ENCODE results near the gene PRADC1.

The PRADC1 gene

DNA sequence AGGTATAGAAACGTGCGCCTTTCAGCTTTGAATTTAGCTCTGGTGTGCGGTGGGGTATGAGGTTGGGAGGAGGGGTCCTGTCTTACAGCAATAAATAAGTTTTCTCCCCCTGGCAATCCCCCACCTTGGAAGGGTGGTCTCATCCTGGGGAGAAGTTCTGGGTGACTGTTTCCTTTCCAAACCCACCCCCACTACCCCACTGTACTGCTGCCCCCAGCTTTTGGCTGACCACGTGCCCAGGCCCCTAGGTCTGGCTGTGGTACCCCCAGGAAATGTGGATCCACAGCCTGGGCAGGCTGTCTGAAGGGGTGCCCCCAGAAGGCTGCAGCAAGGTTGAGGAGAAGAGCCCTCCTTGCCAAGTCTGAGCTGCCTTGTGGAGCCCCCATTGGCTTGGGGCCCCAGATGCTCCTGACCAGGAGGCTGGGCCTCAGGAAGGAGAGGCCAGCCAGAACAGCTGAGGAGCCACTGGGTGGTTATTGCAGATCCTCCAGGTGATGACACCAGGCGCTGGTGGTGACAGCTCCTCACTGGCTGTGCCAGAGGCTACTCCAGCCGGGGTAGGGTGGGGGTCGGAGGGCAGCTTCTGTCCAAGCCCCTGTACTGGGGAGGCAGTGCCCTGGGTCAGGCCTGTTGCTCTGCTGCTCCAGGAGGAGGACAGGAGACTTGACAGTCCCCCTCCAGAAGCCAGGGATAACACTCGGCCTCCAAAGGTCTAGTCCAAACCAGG is 25.3 kb upstream of the PRADC1 start:
- Histone ChIP-seq H3K9ac (ENCODE audit: low read length in 2 of 2) (no peak overlapping the region), H3K9me3 (ENCODE audit: control insufficient read depth in 2 of 2, low read length in 2 of 2) (no peaks in the 10 kb centered on the region), H3K27ac (ENCODE audit: low read length) (no peak overlapping the region), H3K4me1 (ENCODE audit: control insufficient read depth, insufficient read depth, low read length) (no peaks in the 10 kb centered on the region), H3K27me3 (ENCODE audit: control insufficient read depth in 1 of 2, insufficient read depth in 2 of 2, low read length in 2 of 2) (no peaks in the 10 kb centered on the region), H3K36me3 (ENCODE audit: control insufficient read depth in 2 of 2, insufficient read depth in 2 of 2, low read length in 2 of 2) (peaks cover 3 to 13% of the 10 kb centered on the region in 2 donors), H3K4me3 (ENCODE audit: low read length in 2 of 2) (no peak overlapping the region)

DNA sequence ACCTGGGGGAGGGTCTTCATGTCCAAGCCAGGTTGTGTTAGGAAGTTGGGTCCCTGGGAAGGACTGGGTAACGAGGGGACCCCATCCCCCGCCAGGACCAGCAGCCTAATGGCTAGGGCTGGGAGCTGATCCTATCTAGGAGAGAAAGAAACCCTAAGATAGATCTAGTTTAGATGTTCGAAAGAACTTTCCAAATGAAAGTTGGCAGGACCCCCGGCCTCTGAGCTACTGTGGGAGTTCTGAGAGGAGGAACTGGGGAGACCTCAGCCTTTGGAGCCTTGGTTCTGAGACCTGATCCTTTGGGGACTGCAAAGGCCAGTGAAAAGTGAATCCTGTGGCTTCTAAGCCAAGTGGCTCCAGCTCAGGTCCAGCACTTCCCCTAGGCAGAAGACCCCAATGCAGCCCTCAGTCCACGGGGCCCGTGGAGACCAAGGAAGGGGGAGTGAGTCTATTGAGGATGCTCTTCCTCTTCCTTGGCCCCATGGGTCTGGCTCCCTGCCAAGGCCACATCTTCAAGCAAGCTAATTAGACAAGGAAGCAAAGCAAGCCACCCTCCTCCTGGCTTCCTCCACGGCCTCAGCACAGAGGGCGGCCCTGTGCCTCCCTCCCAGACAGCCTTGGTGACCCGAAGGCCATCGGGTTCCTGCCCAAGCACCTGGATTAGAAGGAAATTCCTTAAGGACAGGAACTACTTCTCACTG is 24.5 kb upstream of the PRADC1 start:
- no peak overlapping the region for H3K27ac ChIP-seq (ENCODE audit: low read length)
- H3K4me3 ChIP-seq (ENCODE audit: low read length in 2 of 2), result no peak overlapping the region
- no peaks in the 10 kb centered on the region for H3K4me1 ChIP-seq (ENCODE audit: control insufficient read depth, insufficient read depth, low read length)
- H3K9ac ChIP-seq (ENCODE audit: low read length in 2 of 2), result no peak overlapping the region
- H3K36me3 ChIP-seq (ENCODE audit: control insufficient read depth in 2 of 2, insufficient read depth in 2 of 2, low read length in 2 of 2), result peaks cover 7 to 21% of the 10 kb centered on the region in 2 donors
- no peaks in the 10 kb centered on the region for H3K27me3 ChIP-seq (ENCODE audit: control insufficient read depth in 1 of 2, insufficient read depth in 2 of 2, low read length in 2 of 2)
- H3K9me3 ChIP-seq (ENCODE audit: control insufficient read depth in 2 of 2, low read length in 2 of 2), result no peaks in the 10 kb centered on the region

DNA sequence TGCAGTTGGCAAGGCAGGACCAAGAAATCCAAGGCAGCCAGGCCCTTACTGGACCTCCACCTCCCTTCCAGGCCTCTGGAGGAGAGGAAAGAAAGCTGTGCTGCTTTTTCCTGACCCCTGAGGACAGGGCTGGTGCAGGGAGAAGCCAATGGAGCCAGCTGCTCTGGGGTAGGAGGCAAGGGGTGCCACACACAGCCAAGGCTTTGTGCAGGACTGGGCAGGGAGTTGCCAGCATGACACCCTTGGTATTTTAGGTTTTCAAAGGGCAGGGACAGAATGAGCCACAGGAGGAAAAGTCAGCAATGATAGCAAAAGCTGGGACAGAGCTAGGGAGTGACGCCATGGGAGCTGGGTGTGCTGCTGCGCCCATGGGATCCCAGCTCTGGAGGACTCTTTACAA is 24.0 kb upstream of the PRADC1 start:
- H3K36me3 ChIP-seq (ENCODE audit: control insufficient read depth in 2 of 2, insufficient read depth in 2 of 2, low read length in 2 of 2), result peaks cover 11 to 23% of the 10 kb centered on the region in 2 donors
- no peak overlapping the region for H3K4me3 ChIP-seq (ENCODE audit: low read length in 2 of 2)
- no peaks in the 10 kb centered on the region for H3K27me3 ChIP-seq (ENCODE audit: control insufficient read depth in 1 of 2, insufficient read depth in 2 of 2, low read length in 2 of 2)
- no peak overlapping the region for H3K9ac ChIP-seq (ENCODE audit: low read length in 2 of 2)
- no peaks in the 10 kb centered on the region for H3K9me3 ChIP-seq (ENCODE audit: control insufficient read depth in 2 of 2, low read length in 2 of 2)
- no peak overlapping the region for H3K27ac ChIP-seq (ENCODE audit: low read length)
- H3K4me1 ChIP-seq (ENCODE audit: control insufficient read depth, insufficient read depth, low read length), result no peaks in the 10 kb centered on the region

DNA sequence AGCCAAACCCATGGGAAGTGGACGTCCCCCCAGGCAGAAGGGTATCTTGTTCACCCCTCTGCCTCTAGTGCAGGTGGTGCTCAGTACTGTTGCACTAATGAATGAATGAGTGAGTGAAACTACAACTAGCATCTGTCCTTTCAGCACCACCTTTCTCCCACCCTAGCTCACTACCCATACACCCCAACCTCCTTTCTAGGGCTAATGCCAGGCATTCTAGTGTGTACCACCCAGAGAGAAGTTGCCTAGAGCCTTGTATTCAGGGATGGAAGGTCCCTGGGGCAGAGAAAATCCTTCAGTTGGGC is 23.5 kb upstream of the PRADC1 start:
- peaks cover 14 to 25% of the 10 kb centered on the region in 2 donors for H3K36me3 ChIP-seq (ENCODE audit: control insufficient read depth in 2 of 2, insufficient read depth in 2 of 2, low read length in 2 of 2)
- H3K4me3 ChIP-seq (ENCODE audit: low read length in 2 of 2), result no peak overlapping the region
- no peak overlapping the region for H3K9ac ChIP-seq (ENCODE audit: low read length in 2 of 2)
- no peaks in the 10 kb centered on the region for H3K4me1 ChIP-seq (ENCODE audit: control insufficient read depth, insufficient read depth, low read length)
- H3K9me3 ChIP-seq (ENCODE audit: control insufficient read depth in 2 of 2, low read length in 2 of 2), result no peaks in the 10 kb centered on the region
- H3K27me3 ChIP-seq (ENCODE audit: control insufficient read depth in 1 of 2, insufficient read depth in 2 of 2, low read length in 2 of 2), result no peaks in the 10 kb centered on the region
- H3K27ac ChIP-seq (ENCODE audit: low read length), result no peak overlapping the region

DNA sequence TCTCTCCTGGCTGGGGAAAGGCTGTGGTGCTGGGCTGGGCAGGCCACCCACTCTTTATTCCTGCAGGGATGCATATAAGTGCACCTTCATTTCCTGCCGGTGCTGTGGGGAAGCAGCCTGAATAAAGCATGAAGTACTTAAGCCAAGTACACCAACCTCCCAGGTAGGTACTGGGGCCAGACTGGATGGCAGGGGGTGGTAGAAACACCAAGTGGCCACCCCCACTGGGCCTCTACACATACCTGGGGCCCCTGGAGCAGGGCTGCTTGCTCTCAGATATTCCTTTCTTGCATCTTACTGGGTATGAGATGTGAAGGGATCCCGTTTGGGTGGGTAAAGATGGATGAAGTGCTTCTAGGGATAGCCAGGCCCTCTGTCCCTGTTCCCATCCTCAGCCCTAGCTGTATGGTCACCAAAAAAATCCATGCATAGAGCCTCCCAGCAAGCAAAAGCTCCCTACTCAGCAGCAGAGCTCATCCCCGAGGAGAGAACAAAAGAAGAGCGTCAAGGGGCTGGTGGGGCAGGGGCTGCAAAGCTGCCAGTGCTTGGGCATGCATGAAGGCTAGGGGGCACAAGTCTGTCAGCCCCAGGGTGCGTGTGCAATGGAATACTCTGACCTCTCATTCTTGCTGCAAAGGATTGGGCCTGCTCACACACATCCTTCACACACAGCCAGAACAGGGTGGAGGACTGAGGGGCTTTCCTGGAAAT is 23.0 kb upstream of the PRADC1 start:
- Histone ChIP-seq H3K9ac (ENCODE audit: low read length in 2 of 2) (no peak overlapping the region), H3K4me3 (ENCODE audit: low read length in 2 of 2) (no peak overlapping the region), H3K27me3 (ENCODE audit: control insufficient read depth in 1 of 2, insufficient read depth in 2 of 2, low read length in 2 of 2) (no peaks in the 10 kb centered on the region), H3K27ac (ENCODE audit: low read length) (no peak overlapping the region), H3K4me1 (ENCODE audit: control insufficient read depth, insufficient read depth, low read length) (no peaks in the 10 kb centered on the region), H3K9me3 (ENCODE audit: control insufficient read depth in 2 of 2, low read length in 2 of 2) (no peaks in the 10 kb centered on the region), H3K36me3 (ENCODE audit: control insufficient read depth in 2 of 2, insufficient read depth in 2 of 2, low read length in 2 of 2) (peaks cover 15 to 27% of the 10 kb centered on the region in 2 donors)

DNA sequence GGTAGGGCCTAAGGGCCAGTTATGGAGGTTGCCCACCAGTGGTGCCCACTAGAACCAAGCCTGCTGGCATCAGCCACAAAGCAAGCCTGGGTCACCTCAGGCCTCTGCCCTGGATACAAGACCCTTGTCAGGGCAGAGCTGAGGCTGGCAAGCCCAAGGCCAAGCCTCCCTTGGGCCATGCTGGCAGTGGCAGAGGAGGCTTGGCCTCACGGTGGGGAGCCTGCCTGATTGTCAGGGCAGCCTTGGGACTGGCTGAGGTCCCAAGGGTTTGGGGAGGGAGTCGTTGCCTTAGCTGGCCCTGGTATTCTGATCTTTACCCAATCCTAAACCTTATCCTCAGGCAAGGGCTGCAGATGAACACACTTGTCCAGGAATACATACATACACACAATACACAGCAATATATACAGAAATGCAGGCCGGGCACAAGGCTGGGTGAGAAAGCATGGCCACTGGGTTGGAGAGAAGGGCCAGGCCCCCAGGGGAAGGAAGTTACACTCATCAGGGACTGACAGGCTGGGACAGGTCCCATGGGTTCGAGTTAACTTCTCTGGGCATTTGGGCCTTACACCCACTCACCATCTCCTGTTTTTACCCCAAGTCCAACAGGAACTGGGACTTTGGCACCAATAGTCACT is 22.1 kb upstream of the PRADC1 start:
- Histone ChIP-seq H3K4me1 (ENCODE audit: control insufficient read depth, insufficient read depth, low read length) (no peaks in the 10 kb centered on the region), H3K9me3 (ENCODE audit: control insufficient read depth in 2 of 2, low read length in 2 of 2) (no peaks in the 10 kb centered on the region), H3K27ac (ENCODE audit: low read length) (no peak overlapping the region), H3K27me3 (ENCODE audit: control insufficient read depth in 1 of 2, insufficient read depth in 2 of 2, low read length in 2 of 2) (no peaks in the 10 kb centered on the region), H3K4me3 (ENCODE audit: low read length in 2 of 2) (no peak overlapping the region), H3K9ac (ENCODE audit: low read length in 2 of 2) (no peak overlapping the region), H3K36me3 (ENCODE audit: control insufficient read depth in 2 of 2, insufficient read depth in 2 of 2, low read length in 2 of 2) (peaks cover 20 to 37% of the 10 kb centered on the region in 2 donors)

DNA sequence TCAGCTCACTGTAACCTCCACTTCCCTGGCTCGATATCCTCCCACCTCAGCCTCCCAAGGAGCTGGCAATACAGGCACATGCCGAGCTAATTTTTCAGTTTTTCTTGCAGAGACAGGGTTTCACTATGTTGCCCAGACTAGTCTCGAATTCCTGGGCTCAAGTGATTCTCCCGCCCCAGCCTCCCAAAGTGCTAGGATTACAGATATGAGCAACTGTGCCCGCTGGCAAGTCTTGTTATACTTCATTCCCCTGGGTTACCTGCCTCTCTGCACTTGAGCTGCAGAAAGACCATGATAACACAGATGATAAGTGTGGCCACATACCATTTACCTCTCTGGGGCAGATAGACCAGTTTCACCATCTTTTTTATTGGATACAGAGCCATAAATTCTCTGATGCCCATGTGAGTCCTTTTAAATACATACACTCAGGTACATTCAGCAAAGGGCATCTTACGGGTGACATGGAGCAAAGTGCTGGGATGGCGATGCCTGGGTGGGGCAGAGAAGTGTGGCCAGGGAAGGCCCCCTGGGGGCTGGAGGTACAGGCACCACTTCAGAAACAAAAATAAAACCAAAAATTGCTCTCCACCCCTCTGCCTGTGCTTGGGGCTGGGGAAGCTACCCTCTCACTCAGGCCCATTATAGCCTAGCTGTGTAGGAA is 21.4 kb upstream of the PRADC1 start:
- Histone ChIP-seq H3K9ac (ENCODE audit: low read length in 2 of 2) (no peak overlapping the region), H3K4me1 (ENCODE audit: control insufficient read depth, insufficient read depth, low read length) (no peaks in the 10 kb centered on the region), H3K4me3 (ENCODE audit: low read length in 2 of 2) (no peak overlapping the region), H3K27me3 (ENCODE audit: control insufficient read depth in 1 of 2, insufficient read depth in 2 of 2, low read length in 2 of 2) (no peaks in the 10 kb centered on the region), H3K36me3 (ENCODE audit: control insufficient read depth in 2 of 2, insufficient read depth in 2 of 2, low read length in 2 of 2) (peaks cover 27 to 43% of the 10 kb centered on the region in 2 donors), H3K9me3 (ENCODE audit: control insufficient read depth in 2 of 2, low read length in 2 of 2) (no peaks in the 10 kb centered on the region), H3K27ac (ENCODE audit: low read length) (no peak overlapping the region)

DNA sequence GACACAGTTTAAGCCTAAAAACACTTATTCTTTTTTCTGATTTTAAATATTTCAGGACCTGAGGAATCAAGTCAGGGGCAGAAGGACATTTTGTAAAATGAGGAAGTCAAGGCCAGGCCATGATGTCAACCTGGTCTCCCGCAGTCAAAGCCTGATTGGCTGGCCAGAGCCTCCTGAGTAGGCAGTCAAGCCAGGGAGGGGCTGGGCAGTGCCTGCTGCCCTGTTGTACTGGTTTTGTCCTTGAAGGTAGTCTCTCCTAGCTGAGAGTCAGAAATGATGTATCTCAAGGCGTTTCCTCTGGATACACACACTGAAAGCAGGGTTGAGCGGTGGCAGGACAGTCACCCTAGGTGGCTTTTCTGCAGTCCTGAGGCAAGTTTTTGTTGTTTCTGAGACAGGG is 20.9 kb upstream of the PRADC1 start:
- peaks cover 32 to 49% of the 10 kb centered on the region in 2 donors for H3K36me3 ChIP-seq (ENCODE audit: control insufficient read depth in 2 of 2, insufficient read depth in 2 of 2, low read length in 2 of 2)
- H3K27ac ChIP-seq (ENCODE audit: low read length), result no peak overlapping the region
- no peak overlapping the region for H3K4me3 ChIP-seq (ENCODE audit: low read length in 2 of 2)
- no peaks in the 10 kb centered on the region for H3K9me3 ChIP-seq (ENCODE audit: control insufficient read depth in 2 of 2, low read length in 2 of 2)
- no peaks in the 10 kb centered on the region for H3K27me3 ChIP-seq (ENCODE audit: control insufficient read depth in 1 of 2, insufficient read depth in 2 of 2, low read length in 2 of 2)
- H3K4me1 ChIP-seq (ENCODE audit: control insufficient read depth, insufficient read depth, low read length), result no peaks in the 10 kb centered on the region
- no peak overlapping the region for H3K9ac ChIP-seq (ENCODE audit: low read length in 2 of 2)

DNA sequence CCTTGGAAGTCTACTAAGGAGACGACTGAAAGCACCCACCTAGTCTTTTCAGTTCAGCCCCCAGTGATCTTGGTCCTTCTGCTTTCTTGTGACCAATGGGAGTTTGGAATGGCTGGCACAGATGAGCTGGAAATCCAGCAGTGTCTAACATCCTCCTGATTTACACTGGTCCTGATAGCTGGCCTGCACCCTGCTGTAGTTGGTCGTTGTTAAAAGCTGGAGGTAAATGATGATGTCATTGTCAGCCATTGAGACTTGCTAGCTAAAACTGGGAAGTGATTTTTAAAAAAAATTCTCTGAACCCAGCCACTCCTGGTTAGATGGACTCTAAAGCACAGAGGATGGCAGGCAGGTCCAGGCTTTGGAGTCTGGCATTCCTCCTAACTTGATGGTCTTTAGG is 20.4 kb upstream of the PRADC1 start:
- Histone ChIP-seq H3K9ac (ENCODE audit: low read length in 2 of 2) (no peak overlapping the region), H3K27me3 (ENCODE audit: control insufficient read depth in 1 of 2, insufficient read depth in 2 of 2, low read length in 2 of 2) (no peaks in the 10 kb centered on the region), H3K27ac (ENCODE audit: low read length) (no peak overlapping the region), H3K36me3 (ENCODE audit: control insufficient read depth in 2 of 2, insufficient read depth in 2 of 2, low read length in 2 of 2) (peaks cover 36 to 53% of the 10 kb centered on the region in 2 donors), H3K4me1 (ENCODE audit: control insufficient read depth, insufficient read depth, low read length) (no peaks in the 10 kb centered on the region), H3K4me3 (ENCODE audit: low read length in 2 of 2) (no peak overlapping the region), H3K9me3 (ENCODE audit: control insufficient read depth in 2 of 2, low read length in 2 of 2) (no peaks in the 10 kb centered on the region)

DNA sequence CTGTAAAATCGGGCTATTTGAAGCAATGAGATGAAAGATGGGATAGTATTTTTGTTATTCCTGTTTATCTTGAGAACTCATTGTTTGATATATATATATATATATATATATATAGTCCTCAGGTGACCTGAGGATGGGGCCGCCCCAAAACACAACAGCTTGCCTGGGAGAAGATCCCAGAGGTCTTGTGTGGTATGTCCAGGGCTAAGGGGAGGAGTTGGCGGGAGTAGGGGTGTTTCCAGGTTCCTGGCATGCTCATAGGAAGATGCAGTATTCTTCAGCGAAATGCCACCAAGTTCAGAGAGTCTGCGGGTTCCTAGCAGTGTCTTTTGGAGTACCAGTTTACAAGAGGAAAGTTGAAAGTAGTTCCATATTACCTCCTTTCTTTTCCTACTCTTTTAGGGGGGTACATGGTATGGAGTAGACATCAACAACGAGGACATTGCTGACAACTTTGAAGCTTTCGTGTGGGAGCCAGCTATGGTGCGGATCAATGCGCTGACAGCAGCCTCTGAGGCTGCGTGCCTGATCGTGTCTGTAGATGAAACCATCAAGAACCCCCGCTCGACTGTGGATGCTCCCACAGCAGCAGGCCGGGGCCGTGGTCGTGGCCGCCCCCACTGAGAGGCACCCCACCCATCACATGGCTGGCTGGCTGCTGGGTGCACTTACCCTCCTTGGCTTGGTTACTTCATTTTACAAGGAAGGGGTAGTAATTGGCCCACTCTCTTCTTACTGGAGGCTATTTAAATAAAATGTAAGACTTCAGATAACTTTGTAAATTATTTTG is 19.4 kb upstream of the PRADC1 start:
- no peaks in the 10 kb centered on the region for H3K27me3 ChIP-seq (ENCODE audit: control insufficient read depth in 1 of 2, insufficient read depth in 2 of 2, low read length in 2 of 2)
- H3K27ac ChIP-seq (ENCODE audit: low read length), result no peak overlapping the region
- H3K4me1 ChIP-seq (ENCODE audit: control insufficient read depth, insufficient read depth, low read length), result no peaks in the 10 kb centered on the region
- H3K9ac ChIP-seq (ENCODE audit: low read length in 2 of 2), result no peak overlapping the region
- no peaks in the 10 kb centered on the region for H3K9me3 ChIP-seq (ENCODE audit: control insufficient read depth in 2 of 2, low read length in 2 of 2)
- H3K36me3 ChIP-seq (ENCODE audit: control insufficient read depth in 2 of 2, insufficient read depth in 2 of 2, low read length in 2 of 2), result peaks cover 44 to 61% of the 10 kb centered on the region in 2 donors
- no peak overlapping the region for H3K4me3 ChIP-seq (ENCODE audit: low read length in 2 of 2)
